ENCODE data around the gene GALM.

GRCh38 chr2:38650012-38650411 lies 15.9 kb upstream of the GALM start:
- TF ChIP-seq, protein P1, sequence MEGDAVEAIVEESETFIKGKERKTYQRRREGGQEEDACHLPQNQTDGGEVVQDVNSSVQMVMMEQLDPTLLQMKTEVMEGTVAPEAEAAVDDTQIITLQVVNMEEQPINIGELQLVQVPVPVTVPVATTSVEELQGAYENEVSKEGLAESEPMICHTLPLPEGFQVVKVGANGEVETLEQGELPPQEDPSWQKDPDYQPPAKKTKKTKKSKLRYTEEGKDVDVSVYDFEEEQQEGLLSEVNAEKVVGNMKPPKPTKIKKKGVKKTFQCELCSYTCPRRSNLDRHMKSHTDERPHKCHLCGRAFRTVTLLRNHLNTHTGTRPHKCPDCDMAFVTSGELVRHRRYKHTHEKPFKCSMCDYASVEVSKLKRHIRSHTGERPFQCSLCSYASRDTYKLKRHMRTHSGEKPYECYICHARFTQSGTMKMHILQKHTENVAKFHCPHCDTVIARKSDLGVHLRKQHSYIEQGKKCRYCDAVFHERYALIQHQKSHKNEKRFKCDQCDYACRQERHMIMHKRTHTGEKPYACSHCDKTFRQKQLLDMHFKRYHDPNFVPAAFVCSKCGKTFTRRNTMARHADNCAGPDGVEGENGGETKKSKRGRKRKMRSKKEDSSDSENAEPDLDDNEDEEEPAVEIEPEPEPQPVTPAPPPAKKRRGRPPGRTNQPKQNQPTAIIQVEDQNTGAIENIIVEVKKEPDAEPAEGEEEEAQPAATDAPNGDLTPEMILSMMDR (conservative IDR thresholded peaks at IDR 0.05 in 1 of 2, IDR thresholded peaks at IDR 0.05 in 1 of 2; ENCODE audit: low read depth in 1 of 2, low read length in 2 of 2), result no peak
- no peak for TF ChIP-seq EZH2 (IDR thresholded peaks at IDR 0.05; ENCODE audit: low read length, missing control alignments)
